DMS53 treated with DMSO at 0.1 percent for 48 hours (cell line): ENCODE results near the gene TNNT1.

ENCODE experiments used
- DNase-seq: peaks from one replicate; lab custom pipeline; 2025; ENCODE audit not compliant: unreplicated experiment; lab: John Stamatoyannopoulos, UW

Gene TNNT1

DNA sequence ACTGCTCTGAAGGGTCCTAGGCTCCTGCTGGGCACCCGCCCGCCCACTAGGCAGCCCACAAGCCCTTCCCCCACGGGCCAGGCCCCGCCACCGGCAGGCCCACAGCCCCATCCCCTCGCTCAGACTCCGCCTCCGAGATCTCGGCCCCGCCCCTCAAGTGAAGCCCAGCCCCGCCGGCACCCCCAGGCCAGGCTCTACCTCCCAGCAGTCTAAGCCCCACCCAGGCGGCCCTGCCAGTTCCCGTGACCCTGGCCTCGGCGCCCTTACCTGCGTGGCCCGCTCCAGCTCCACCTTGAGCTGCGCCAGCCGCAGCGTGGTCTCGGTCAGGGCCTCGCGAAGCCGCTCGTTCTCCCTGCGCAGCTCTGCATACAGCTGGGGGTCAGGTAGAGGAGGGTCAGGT, 57.1 kb downstream of the TNNT1 start:
- DNase-seq: no peak

DNA sequence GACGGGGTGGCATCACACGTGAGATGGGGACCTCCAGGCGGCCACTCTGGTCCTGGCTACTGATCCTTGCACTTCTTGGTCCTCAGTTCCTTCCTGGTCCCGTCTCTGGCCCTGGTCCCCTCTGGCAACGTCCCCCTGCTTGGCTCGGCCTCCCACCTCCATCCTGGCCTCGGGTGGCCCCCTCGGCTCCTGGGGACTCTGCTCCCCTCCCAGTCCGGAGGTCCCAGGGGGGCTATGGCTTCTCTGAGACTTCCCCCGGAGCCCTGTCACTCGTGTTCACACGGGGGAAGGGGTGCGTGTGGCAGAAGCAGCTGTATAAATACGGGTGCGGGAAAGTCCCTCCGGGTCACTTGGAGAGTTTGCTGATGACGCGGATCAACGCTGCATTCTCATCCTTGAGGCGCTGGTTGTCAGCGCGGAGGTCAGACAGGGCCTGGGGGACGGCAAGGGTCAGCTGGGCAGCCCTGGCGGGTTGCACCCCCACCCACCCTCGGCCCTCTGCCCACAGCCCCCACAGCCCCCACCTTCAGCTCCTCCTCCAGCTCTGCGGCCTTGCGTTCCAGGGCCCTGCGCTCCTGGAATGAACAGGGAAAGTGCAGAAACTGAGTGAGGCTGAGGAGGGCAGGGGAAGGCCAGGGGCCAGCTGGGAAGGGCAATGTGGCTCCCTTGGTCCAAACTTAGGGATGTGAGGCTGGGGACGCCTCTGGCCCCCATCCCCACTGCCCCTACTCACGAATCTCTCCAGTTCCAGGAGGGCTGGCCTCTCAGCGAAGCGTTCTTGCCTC, 57.7 kb downstream of the TNNT1 start:
- no peak for DNase-seq

DNA sequence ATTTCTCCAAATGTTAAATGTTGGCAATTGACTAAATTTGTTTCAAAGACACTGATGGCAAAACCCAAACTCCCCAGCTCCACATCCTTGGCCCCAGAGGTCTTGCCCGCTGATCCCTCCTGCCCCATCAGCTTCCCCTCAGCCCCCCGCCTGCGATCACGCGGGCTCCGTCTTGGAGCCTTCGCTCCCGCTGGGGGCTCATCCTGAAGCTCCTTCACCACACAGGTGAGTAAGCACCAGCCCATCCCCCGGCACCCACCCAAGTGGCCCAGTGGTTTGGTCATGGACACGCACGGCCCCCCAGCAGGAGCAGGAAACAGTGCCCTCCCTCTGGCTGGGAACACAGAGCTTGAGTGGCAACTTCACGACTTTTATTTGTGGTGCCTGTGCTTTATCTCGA, 58.4 kb downstream of the TNNT1 start:
- DNase-seq: no peak

DNA sequence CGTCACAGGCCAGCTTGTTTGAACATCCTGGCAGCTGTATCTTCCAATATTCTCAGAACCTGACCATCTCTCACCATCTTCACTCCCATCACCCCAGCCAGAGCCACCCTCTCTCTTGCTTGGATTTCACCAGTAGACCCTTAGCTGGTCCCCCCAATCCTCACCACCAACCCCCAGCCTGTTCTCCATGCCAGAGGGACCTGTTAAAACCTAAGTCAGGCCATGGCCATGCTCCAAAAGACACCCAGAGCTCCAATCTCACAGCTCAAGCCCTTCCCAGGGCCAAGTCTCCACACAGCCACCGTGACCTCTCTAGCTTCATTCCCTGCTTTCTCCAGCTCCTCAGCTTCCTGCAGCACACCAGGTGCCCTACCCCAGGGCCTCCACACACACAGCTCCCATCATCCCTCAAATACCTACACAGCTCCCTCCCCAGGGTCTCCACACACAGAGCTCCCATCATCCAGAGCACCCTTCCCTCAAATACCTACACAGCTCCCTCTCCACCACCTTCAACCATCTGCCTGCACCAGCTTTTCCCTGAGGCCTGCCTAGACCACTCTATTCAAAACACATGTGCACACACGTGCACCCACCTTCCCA, 59.6 kb downstream of the TNNT1 start:
- no peak for DNase-seq

DNA sequence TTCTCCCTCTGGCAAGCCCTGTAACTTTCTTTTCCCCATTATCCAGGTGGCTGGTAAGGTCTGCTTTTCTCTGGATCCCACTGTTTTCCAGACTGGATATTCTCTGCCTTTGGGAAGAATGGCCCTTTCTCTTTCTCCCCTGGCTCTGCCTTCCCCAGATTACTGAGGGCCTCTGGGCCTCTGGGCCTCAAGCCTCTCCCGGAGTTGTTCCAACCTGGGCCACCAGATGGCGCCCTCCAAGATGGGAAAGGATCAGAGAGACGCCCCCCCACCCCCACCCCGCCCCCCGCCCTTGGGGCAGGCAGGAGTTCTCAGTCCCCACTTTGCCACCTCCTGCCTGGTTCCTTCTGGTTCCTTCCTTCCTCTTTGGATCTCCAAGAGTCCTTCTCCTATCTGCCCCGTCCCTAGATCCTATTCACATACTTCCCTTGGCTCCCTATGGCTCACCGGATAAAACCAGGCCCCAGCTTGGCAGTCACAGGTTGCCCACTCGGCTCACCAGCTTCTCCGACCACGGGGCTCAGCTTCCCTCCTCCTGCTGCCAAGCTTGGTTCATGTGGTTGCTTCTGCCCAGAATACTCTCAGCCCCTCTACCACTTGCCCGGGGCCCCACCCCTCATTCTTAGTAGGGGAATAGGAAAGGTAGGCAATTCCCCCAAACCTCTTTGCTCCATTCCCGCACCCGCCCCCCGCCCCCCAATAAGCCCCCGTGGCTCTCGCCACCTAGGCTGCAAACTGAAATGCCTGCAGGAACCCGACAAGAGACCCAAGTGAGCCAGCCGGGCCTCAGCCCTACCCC, 60.3 kb downstream of the TNNT1 start:
- DNase-seq: peak; percentile 47

DNA sequence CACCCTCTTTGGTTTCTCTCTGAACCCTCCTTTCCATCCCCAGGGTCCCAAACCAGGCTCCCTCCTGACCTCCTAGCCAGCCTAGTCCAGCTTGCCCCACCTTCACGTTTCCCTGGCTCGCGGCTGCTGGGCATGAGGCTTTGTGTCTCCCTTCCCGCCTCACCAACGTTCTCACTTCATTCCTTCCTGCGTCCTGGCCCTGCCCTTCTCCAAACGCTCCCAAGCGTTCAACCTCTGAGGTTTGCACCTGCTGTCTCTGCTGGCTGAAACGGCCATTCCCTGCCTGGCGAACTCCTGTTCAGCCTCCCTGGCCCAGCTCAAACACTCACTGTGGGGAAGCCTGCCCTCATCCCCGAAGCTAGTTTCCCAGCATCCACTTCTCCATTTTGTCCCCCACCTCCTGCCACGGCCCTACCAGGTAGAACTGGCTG, 61.0 kb downstream of the TNNT1 start:
- no peak for DNase-seq

DNA sequence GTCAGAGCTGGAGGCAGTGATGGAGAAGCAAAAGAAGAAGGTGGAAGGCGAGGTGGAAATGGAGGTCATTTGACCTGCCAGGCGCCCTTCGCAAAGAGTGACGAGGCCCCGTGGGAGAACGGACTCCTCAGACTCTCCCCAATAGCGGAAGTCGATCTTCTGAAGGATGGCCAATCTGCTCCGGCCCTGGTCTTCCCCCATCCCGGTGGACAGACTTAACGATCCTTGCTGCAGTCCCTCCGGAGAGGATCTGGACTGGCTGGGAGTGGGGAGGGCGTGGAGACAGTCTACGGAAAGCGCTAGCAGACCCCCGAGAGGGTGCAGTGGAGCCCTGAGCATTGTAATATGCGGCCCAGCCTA, 61.5 kb downstream of the TNNT1 start:
- no peak for DNase-seq

DNA sequence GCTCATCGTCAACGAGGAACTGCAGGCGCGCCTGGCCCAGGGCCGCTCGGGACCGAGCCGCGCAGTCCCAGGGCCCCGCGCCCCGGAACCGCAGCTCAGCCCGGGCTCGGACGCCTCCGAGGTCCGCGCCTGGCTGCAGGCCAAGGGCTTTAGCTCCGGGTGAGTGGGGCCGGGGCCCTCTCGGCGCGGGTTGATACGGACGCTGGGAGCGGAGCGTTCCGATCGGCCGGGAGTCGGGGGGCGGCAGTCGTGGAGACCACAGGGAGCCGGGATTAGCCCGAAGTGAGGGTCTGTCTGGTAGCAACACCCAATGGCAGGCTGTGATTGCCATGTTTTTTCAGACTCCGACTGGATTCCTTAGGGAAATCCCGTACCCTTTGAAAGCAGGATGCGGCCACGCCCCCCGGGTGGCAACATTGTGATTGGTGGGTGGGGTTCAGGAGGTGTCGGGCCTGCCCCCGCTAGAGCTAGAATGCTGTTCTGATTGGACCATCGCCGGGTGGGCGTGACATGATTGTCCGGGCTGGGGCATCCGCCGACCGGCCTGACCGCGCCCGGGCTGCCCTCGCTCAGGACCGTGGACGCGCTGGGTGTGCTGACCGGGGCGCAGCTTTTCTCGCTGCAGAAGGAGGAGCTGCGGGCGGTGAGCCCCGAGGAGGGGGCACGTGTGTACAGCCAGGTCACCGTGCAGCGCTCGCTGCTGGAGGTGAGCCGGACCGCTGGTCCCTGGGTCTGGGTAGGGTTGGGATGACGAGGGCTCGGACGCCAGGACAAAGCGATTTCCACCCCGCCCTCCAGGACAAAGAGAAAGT, 62.1 kb downstream of the TNNT1 start:
- DNase-seq: peak; percentile 42

DNA sequence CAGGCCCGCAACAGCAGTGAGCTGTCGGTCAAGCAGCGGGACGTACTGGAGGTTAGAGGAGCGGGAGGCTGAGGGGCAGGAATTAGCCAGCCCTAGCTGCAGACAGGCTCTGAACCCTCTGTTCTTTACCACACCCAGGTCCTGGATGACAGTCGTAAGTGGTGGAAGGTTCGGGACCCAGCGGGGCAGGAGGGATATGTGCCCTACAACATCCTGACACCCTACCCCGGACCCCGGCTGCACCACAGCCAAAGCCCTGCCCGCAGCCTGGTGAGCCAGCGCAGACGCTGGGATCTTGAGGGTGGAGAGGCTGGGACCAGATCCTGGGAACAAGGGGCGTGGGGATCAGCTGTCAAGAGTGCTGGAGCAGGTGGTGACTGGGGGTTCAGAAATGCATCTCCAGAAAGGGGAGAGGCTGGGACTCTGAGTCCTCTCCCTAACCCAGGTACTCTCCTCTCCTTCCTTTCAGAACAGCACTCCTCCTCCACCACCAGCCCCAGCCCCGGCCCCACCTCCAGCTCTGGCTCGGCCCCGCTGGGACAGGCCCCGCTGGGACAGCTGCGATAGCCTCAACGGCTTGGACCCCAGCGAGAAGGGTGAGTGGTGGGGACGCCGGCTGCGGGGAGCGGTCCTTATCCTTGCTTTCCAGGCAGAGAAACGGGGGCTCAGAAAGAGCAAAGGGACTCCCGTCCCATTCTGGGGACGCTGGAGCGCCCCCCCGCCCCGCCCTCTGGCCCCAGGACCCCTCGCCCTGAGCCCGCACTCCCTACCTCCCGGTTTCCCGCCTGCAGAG, 62.9 kb downstream of the TNNT1 start:
- no peak for DNase-seq

DNA sequence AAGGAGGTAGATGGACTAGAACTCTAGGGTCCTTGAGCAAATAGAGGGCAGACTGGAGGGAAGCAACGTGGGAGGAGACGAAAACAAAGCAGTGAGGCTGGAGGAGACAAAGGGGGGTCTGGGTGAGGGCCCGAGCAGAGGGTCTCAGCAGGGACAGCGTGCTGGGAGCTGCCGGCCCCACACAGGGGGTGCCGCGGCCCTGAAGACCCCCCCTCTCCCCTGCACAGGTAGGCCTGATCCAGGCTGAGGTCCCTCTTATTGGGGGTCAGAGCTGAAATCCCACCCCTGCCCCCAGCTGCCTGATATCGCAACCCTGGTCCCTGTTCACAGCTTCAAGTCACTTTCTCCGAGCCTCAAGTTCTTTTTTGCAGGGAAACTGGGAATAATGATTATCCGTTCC, 64.6 kb downstream of the TNNT1 start:
- no peak for DNase-seq

DNA sequence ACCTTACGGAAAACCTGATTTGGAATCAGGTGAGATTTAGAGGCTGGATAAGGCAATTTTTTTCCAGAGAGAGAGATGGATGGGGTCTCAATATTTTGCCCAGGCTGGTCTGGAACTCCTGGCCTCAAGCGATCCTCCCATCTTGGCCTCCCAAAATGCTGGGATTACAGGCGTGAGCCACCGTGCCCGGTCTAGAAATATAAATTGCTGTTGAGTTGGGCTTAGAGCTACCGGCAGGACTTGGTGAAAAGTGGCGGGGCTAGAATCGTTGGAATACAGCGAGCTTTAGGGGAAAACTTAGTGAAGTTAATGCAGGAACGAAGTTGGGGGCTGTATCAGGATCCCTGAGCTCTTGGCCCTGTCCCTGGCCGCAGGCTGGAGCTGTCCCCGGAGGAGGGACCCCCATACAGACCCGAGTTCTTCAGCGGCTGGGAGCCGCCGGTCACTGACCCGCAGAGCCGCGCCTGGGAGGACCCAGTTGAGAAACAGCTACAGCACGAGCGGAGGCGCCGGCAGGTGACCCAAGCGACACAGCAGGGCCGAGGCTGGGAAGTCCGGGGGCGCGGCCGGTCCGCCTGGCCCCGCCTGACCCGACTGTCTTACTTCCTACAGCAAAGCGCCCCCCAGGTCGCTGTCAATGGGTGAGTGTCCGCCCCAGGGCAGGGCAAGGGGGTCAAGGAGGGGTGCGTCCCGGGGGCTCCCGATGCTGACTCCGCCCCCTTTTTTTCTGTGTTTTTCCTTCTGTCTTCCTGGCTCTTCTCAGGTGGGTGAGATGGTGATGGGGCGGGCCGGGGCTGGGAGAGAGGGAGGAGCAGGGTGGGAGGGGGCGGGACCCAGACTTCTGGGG, 65.8 kb downstream of the TNNT1 start:
- DNase-seq: no peak
